Activated CD8-positive, alpha-beta T cell treated with anti-CD3 and anti-CD28 coated beads, Interleukin-2, amount 10 ng/mL, durations not matched to agents 7 days and 5 days (primary cell): ENCODE measurements around the gene TMPRSS6. TPM values are rescaled to one million over a fixed set of nuclear protein-coding genes. Genes with fewer than 3 reads are reported as not detected.

Source experiments
- ATAC-seq: fragments of 150-1000 bp; cut with Tn5 transposase; one replicate; pipeline ENCODE4 v1.10.0; 2021; ENCODE audit warnings: moderate library complexity
- CTCF ChIA-PET: fragments of 350-600 bp; sonication (Branson Sonifier 250); formaldehyde crosslinking; loops from one replicate; lab custom pipeline; 2021; ENCODE audit warnings: antibody characterized with exemption; lab: Charles Lee
- POLR2A ChIA-PET: fragments of 350-600 bp; sonication (Branson Sonifier 250); formaldehyde crosslinking; loops from one replicate; lab custom pipeline; 2021; ENCODE audit warnings: antibody characterized with exemption; lab: Charles Lee
- DNase-seq: peaks from one replicate; pipeline ENCODE4 v3.0.0-alpha.2; 2020
- H3K27ac Mint-ChIP-seq: one replicate; pipeline ENCODE4 v1.8.0; 2021; ENCODE audit warnings: mild to moderate bottlenecking, mixed read lengths
- H3K27me3 Mint-ChIP-seq: one replicate; pipeline ENCODE4 v1.8.0; 2021; ENCODE audit warnings: low read depth, mixed read lengths
- H3K36me3 Mint-ChIP-seq: one replicate; pipeline ENCODE4 v1.8.0; 2021; ENCODE audit warnings: low read depth, mixed read lengths
- H3K4me1 Mint-ChIP-seq: one replicate; pipeline ENCODE4 v1.8.0; 2021; ENCODE audit warnings: low read depth, mixed read lengths
- H3K4me3 Mint-ChIP-seq: one replicate; pipeline ENCODE4 v1.8.0; 2021; ENCODE audit warnings: mild to moderate bottlenecking, mixed read lengths
- H3K9me3 Mint-ChIP-seq: one replicate; pipeline ENCODE4 v1.8.0; 2022; ENCODE audit warnings: mixed read lengths; ENCODE audit not compliant: insufficient read depth
- total RNA-seq, 2 experiments: library from RNA; stranded (reverse); gene quantifications; one replicate each; pipeline ENCODE4 v1.2.3, GENCODE V29; 2021

Gene TMPRSS6
- total RNA-seq, 2 experiments from 2014 or later, result 1.1 TPM

DNA sequence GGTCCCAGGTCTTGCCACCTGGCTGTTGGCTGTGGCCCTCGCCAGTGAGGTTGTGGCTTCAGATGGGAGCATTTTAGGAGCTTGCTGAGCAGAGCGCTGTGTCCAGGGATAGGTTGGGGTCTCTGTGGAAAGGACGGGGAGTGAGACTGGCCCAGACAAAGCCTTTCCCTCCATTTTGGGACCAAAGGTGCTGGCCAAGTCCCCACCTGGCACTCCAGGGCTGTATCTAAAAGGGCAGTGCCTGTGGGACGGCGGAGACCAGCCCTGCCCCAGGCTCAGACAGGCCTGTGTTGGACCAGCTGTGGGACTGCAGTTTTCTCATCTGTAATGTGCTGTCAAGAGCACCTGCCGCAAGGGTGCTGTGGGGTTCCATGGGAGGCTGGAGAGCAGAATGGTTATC is 62.9 kb downstream of the TMPRSS6 start:
- H3K4me1 Mint-ChIP-seq, result peaks cover 18% of the 10 kb centered on the region
- H3K36me3 Mint-ChIP-seq, result no peaks in the 10 kb centered on the region
- ChIA-PET CTCF (interaction anchor here (0.6 to 3.3 kb wide), 15 partner anchors 9 to 264 kb away, joined by 3 to 18 read pairs (median 3); no protein-coding TSS in a partner anchor), POLR2A (interaction anchor here (0.6 kb wide), 1 partner anchor 151 kb away, joined by 3 read pairs; no protein-coding TSS in a partner anchor)
- no peak overlapping the region for H3K27ac Mint-ChIP-seq
- H3K27me3 Mint-ChIP-seq, result no peaks in the 10 kb centered on the region
- DNase-seq (no peak), ATAC-seq (no peak)
- H3K9me3 Mint-ChIP-seq, result no peaks in the 10 kb centered on the region
- H3K4me3 Mint-ChIP-seq, result no peak overlapping the region

- H3K36me3 Mint-ChIP-seq, result no peaks in the 10 kb centered on the region
- no peak overlapping the region for H3K4me3 Mint-ChIP-seq
- H3K9me3 Mint-ChIP-seq, result no peaks in the 10 kb centered on the region
- peaks cover 20% of the 10 kb centered on the region for H3K4me1 Mint-ChIP-seq
- DNase-seq, result peak; percentile 38
- no peaks in the 10 kb centered on the region for H3K27me3 Mint-ChIP-seq
- ATAC-seq, result no peak
- H3K27ac Mint-ChIP-seq, result no peak overlapping the region
- ChIA-PET CTCF (interaction anchor here (0.6 to 3.3 kb wide), 15 partner anchors 9 to 264 kb away, joined by 3 to 18 read pairs (median 3); no protein-coding TSS in a partner anchor), POLR2A (interaction anchor here (0.5 to 0.6 kb wide), 2 partner anchors 85 to 151 kb away, joined by 3 read pairs; no protein-coding TSS in a partner anchor)
Measured at GRCh38 chr22:37045958-37046357, 63.6 kb downstream of the TMPRSS6 start.

- H3K4me1 Mint-ChIP-seq, result peaks cover 23% of the 10 kb centered on the region
- ChIA-PET CTCF (interaction anchor here (0.7 to 3.3 kb wide), 24 partner anchors 9 to 288 kb away, joined by 3 to 18 read pairs (median 5); partner anchors contain the start of genes IFT27, NCF4, RAC2 and TST), POLR2A (interaction anchor here (0.6 kb wide), 1 partner anchor 660 kb away, joined by 3 read pairs; no protein-coding TSS in a partner anchor)
- no peaks in the 10 kb centered on the region for H3K9me3 Mint-ChIP-seq
- H3K4me3 Mint-ChIP-seq, result no peak overlapping the region
- no peak overlapping the region for H3K27ac Mint-ChIP-seq
- DNase-seq (no peak), ATAC-seq (no peak)
- no peaks in the 10 kb centered on the region for H3K36me3 Mint-ChIP-seq
- H3K27me3 Mint-ChIP-seq, result peaks cover 4% of the 10 kb centered on the region
Measured at GRCh38 chr22:37044634-37045625, 64.6 kb downstream of the TMPRSS6 start.

DNA sequence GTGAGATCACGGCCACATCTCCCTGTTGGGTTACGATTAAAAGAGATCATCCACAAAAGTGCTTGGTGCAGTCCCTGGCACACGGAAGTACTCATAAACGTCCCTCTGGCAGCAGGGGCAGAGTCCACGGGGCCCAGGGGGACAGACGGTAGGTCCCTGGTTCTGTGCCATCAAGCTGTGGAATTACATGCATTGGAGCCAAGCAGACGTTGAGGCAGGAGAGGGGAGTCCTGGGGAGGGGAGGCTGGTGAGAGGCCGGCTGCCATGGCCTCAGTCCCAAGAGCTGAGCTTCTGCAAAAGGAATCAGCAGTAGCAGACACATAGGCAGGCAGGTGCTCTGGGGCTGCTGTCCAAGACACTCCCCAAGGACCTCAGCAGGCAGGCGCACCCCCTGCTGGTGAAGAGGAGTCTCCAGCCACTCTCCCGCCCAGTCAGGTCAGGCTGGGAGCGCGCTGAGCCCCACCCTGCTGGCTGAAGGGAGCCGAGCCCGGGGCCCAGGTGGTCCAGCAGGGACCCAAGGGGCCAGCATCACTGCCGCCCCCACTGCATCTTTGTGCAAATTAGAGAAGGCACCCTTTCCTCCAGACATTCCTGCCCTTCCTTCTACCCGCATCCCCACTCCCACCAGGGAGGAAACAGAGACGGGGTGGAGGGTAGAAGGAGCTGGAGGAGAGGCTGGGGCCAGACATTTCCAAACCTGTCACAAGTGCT is 65.5 kb downstream of the TMPRSS6 start:
- Mint-ChIP-seq H3K4me3 (no peak overlapping the region), H3K27me3 (peaks cover 9% of the 10 kb centered on the region), H3K36me3 (no peaks in the 10 kb centered on the region), H3K4me1 (peaks cover 23% of the 10 kb centered on the region), H3K9me3 (no peaks in the 10 kb centered on the region), H3K27ac (no peak overlapping the region)
- POLR2A ChIA-PET, result interaction anchor here (0.7 kb wide), 1 partner anchor 306 kb away, joined by 3 read pairs; no protein-coding TSS in a partner anchor
- CTCF ChIA-PET, result interaction anchor here (0.7 to 3.3 kb wide), 28 partner anchors 8 to 287 kb away, joined by 3 to 18 read pairs (median 5); partner anchors contain the start of genes IFT27, KCTD17, NCF4 and RAC2
- ATAC-seq (peak; percentile 99), DNase-seq (peak; percentile 72)

- peaks cover 9% of the 10 kb centered on the region for H3K27me3 Mint-ChIP-seq
- H3K4me3 Mint-ChIP-seq, result no peak overlapping the region
- no peaks in the 10 kb centered on the region for H3K9me3 Mint-ChIP-seq
- ATAC-seq (no peak), DNase-seq (no peak)
- POLR2A ChIA-PET, result interaction anchor here (0.7 kb wide), 1 partner anchor 305 kb away, joined by 3 read pairs; no protein-coding TSS in a partner anchor
- CTCF ChIA-PET, result interaction anchor here (0.9 to 3.0 kb wide), 16 partner anchors 9 to 286 kb away, joined by 3 to 8 read pairs (median 5); partner anchors contain the start of genes IFT27 and KCTD17
- H3K27ac Mint-ChIP-seq, result no peak overlapping the region
- H3K36me3 Mint-ChIP-seq, result no peaks in the 10 kb centered on the region
- H3K4me1 Mint-ChIP-seq, result peaks cover 23% of the 10 kb centered on the region
Measured at GRCh38 chr22:37043209-37043827, 66.2 kb downstream of the TMPRSS6 start.

DNA sequence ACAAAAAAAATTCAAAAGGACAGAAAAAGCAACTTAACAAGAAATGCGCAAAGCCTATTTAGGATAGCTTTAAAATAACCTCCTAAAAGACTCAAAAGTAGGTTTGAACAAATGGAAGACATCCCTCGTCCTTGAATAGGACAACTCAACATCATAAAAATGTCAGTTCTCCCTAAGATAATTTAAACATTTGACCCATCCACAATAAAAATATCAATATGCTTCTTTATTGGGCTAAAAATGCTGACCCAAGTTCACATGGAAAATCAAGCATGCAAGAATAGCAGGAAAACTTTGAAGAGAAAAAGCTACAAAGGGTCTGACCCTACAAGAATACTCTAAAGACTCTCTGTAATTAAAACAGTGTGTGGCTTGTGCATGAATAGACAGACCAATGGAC is 70.0 kb downstream of the TMPRSS6 start:
- CTCF ChIA-PET, result interaction anchor here (1.3 kb wide), 1 partner anchor 19 kb away, joined by 3 read pairs; no protein-coding TSS in a partner anchor
- Mint-ChIP-seq H3K4me1 (peaks cover 12% of the 10 kb centered on the region), H3K9me3 (no peaks in the 10 kb centered on the region), H3K27me3 (peaks cover 23% of the 10 kb centered on the region), H3K27ac (no peak overlapping the region), H3K4me3 (no peak overlapping the region), H3K36me3 (no peaks in the 10 kb centered on the region)
- ATAC-seq (no peak), DNase-seq (no peak)
- POLR2A ChIA-PET, result no interaction called here

DNA sequence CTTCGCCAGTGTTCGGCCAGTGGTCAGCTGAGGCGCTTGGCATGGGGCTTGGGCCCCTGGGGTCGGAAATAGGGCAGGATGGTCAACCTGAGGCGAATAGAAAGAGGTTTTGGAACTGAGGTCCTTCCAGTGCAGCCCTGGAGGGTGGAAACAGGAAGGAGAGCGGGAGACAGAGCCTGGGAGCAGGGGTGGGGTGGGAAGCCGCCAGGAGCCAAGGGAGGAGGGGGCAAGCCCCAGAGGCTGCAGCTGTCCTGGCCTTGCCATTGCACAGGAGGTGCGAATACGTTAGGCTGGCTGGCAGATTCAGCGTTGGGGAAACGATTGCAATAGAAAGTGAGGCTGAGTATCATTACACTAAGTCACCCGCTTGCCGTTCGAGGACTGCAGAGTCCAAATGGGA is 71.8 kb downstream of the TMPRSS6 start:
- ATAC-seq (no peak), DNase-seq (no peak)
- Mint-ChIP-seq H3K4me1 (peaks cover 9% of the 10 kb centered on the region), H3K27me3 (peaks cover 23% of the 10 kb centered on the region), H3K4me3 (no peak overlapping the region), H3K36me3 (no peaks in the 10 kb centered on the region), H3K9me3 (no peaks in the 10 kb centered on the region), H3K27ac (no peak overlapping the region)
- ChIA-PET CTCF (interaction anchor here (1.4 to 3.2 kb wide), 2 partner anchors 17 to 29 kb away, joined by 3 to 13 read pairs; partner anchors contain the start of gene MPST), POLR2A (interaction anchor here (0.7 kb wide), 1 partner anchor 107 kb away, joined by 4 read pairs; no protein-coding TSS in a partner anchor)

DNA sequence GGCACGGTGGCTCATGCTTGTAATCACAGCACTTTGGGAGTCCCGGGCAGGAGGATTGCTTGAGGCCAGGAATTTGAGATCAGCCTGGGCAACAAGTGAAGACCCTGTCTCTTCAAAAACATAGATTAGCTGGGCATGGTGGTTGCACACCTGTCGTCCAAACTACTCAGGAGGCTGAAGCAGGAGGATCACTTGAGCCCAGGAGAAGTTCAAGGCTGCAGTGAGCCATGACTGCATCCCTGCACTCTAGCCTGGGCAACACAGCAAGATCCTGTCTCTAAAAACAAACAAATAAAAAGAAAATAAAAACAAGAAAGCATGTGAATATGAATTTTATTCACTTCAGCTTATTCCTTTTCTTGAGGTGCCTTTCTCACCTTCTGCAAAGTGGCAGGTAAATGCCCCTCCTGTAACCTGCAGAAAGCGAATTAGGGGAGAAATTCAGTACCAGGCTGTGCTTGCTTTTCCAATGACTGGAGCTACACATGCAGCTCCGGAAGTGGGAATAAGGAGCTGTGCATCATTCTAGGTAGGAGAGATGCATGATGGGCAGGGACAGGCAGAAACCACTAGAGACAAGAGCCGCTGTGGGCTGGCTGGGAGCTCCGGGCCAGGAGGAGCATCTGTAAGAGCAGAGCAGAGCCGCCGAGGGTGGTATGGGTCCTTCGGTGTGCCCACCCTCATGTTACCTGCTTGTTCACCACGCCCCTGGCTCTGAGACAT is 72.7 kb downstream of the TMPRSS6 start:
- Mint-ChIP-seq H3K9me3 (no peaks in the 10 kb centered on the region), H3K27me3 (peaks cover 23% of the 10 kb centered on the region), H3K4me1 (peaks cover 9% of the 10 kb centered on the region), H3K4me3 (no peak overlapping the region), H3K27ac (no peak overlapping the region), H3K36me3 (no peaks in the 10 kb centered on the region)
- ChIA-PET CTCF (interaction anchor here (1.4 to 3.2 kb wide), 2 partner anchors 8 to 16 kb away, joined by 5 to 13 read pairs; partner anchors contain the start of gene MPST), POLR2A (no interaction called here)
- ATAC-seq (no peak), DNase-seq (no peak)

- no peak overlapping the region for H3K4me3 Mint-ChIP-seq
- no peaks in the 10 kb centered on the region for H3K4me1 Mint-ChIP-seq
- POLR2A ChIA-PET, result no interaction called here
- ATAC-seq (no peak), DNase-seq (no peak)
- H3K27ac Mint-ChIP-seq, result no peak overlapping the region
- no peaks in the 10 kb centered on the region for H3K36me3 Mint-ChIP-seq
- CTCF ChIA-PET, result interaction anchor here (1.3 kb wide), 1 partner anchor 11 kb away, joined by 5 read pairs; no protein-coding TSS in a partner anchor
- H3K27me3 Mint-ChIP-seq, result peaks cover 14% of the 10 kb centered on the region
- no peaks in the 10 kb centered on the region for H3K9me3 Mint-ChIP-seq
Measured at GRCh38 chr22:37033605-37034430, 75.7 kb downstream of the TMPRSS6 start.
